ENCODE measurements around the gene TSPAN16.

TSPAN16 gene

GRCh38 chr19:11295665-11296245 lies at the start of gene TSPAN16:
TSS of gene TSPAN16 (plus strand) at chr19:11296160. CDS start at chr19:11296298, 138 bp downstream.
- DNase-seq (ENCODE audit: low read depth in 3 of 3, low spot score in 1 of 3), result no peak

GRCh38 chr19:11246941-11247340 lies 49.0 kb upstream of the TSPAN16 start:
- no peak for DNase-seq (ENCODE audit: low read depth in 3 of 3, low spot score in 1 of 3)

- DNase-seq (ENCODE audit: low read depth in 3 of 3, low spot score in 1 of 3), result no peak
Measured at GRCh38 chr19:11247391-11247790, 48.6 kb upstream of the TSPAN16 start.

- DNase-seq (ENCODE audit: low read depth in 3 of 3, low spot score in 1 of 3), result no peak
Measured at GRCh38 chr19:11247934-11248333, 48.0 kb upstream of the TSPAN16 start.

GRCh38 chr19:11248852-11249251 lies 47.1 kb upstream of the TSPAN16 start:
- no peak for DNase-seq (ENCODE audit: low read depth in 3 of 3, low spot score in 1 of 3)

GRCh38 chr19:11251217-11251616 lies 44.7 kb upstream of the TSPAN16 start:
- no peak for DNase-seq (ENCODE audit: low read depth in 3 of 3, low spot score in 1 of 3)

- no peak for DNase-seq (ENCODE audit: low read depth in 3 of 3, low spot score in 1 of 3)
Measured at GRCh38 chr19:11251650-11252314, 44.2 kb upstream of the TSPAN16 start.

- DNase-seq (ENCODE audit: low read depth in 3 of 3, low spot score in 1 of 3), result no peak
Measured at GRCh38 chr19:11252665-11253355, 43.1 kb upstream of the TSPAN16 start.

GRCh38 chr19:11254666-11255065 lies 41.3 kb upstream of the TSPAN16 start:
- DNase-seq (ENCODE audit: low read depth in 3 of 3, low spot score in 1 of 3), result no peak

GRCh38 chr19:11256189-11256588 lies 39.8 kb upstream of the TSPAN16 start:
- DNase-seq (ENCODE audit: low read depth in 3 of 3, low spot score in 1 of 3), result no peak

- no peak for DNase-seq (ENCODE audit: low read depth in 3 of 3, low spot score in 1 of 3)
Measured at GRCh38 chr19:11257846-11258380, 38.0 kb upstream of the TSPAN16 start.

- no peak for DNase-seq (ENCODE audit: low read depth in 3 of 3, low spot score in 1 of 3)
Measured at GRCh38 chr19:11260996-11261395, 35.0 kb upstream of the TSPAN16 start.

- DNase-seq (ENCODE audit: low read depth in 3 of 3, low spot score in 1 of 3), result no peak
Measured at GRCh38 chr19:11261431-11261970, 34.5 kb upstream of the TSPAN16 start.

- DNase-seq (ENCODE audit: low read depth in 3 of 3, low spot score in 1 of 3), result no peak
Measured at GRCh38 chr19:11261971-11262839, 33.8 kb upstream of the TSPAN16 start, which contains the start of gene DOCK6. TSS of gene DOCK6 (minus strand) at chr19:11262524. CDS start at chr19:11262440, 84 bp downstream.

- DNase-seq (ENCODE audit: low read depth in 3 of 3, low spot score in 1 of 3), result no peak
Measured at GRCh38 chr19:11263726-11264125, 32.2 kb upstream of the TSPAN16 start.

GRCh38 chr19:11264452-11265176 lies 31.3 kb upstream of the TSPAN16 start:
- no peak for DNase-seq (ENCODE audit: low read depth in 3 of 3, low spot score in 1 of 3)

GRCh38 chr19:11265177-11265784 lies 30.7 kb upstream of the TSPAN16 start:
- no peak for DNase-seq (ENCODE audit: low read depth in 3 of 3, low spot score in 1 of 3)

GRCh38 chr19:11265785-11266236 lies 30.1 kb upstream of the TSPAN16 start:
- DNase-seq (ENCODE audit: low read depth in 3 of 3, low spot score in 1 of 3), result no peak

- DNase-seq (ENCODE audit: low read depth in 3 of 3, low spot score in 1 of 3), result no peak
Measured at GRCh38 chr19:11267316-11268085, 28.5 kb upstream of the TSPAN16 start.
